NOMO-1 (cell line): ENCODE results near the gene SLC12A9.
A peak's percentile ranks its signal among the peaks of the same experiment; 100 is the strongest.
"Not testable (repeated sequence)": the region's sequence is repeated elsewhere in the genome, so short reads cannot be mapped to it uniquely, and the experiment has no call there.

Experiments
- DNase-seq, 2 experiments: peaks; one replicate each; lab custom pipeline; 2025; ENCODE audit not compliant: unreplicated experiment in 2 of 2; lab: John Stamatoyannopoulos, UW

SLC12A9 gene, protein sequence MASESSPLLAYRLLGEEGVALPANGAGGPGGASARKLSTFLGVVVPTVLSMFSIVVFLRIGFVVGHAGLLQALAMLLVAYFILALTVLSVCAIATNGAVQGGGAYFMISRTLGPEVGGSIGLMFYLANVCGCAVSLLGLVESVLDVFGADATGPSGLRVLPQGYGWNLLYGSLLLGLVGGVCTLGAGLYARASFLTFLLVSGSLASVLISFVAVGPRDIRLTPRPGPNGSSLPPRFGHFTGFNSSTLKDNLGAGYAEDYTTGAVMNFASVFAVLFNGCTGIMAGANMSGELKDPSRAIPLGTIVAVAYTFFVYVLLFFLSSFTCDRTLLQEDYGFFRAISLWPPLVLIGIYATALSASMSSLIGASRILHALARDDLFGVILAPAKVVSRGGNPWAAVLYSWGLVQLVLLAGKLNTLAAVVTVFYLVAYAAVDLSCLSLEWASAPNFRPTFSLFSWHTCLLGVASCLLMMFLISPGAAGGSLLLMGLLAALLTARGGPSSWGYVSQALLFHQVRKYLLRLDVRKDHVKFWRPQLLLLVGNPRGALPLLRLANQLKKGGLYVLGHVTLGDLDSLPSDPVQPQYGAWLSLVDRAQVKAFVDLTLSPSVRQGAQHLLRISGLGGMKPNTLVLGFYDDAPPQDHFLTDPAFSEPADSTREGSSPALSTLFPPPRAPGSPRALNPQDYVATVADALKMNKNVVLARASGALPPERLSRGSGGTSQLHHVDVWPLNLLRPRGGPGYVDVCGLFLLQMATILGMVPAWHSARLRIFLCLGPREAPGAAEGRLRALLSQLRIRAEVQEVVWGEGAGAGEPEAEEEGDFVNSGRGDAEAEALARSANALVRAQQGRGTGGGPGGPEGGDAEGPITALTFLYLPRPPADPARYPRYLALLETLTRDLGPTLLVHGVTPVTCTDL

GRCh38 chr7:100852048-100852872 is at the start of gene SLC12A9:
SLC12A9 (plus strand) TSS chr7:100852713; CDS start chr7:100854198, 1,485 bp downstream.
- peak; percentile 93 to 98 for DNase-seq

GRCh38 chr7:100802951-100803350 is 49.6 kb upstream of the SLC12A9 start:
- DNase-seq: no peak

GRCh38 chr7:100803398-100804161 is 48.9 kb upstream of the SLC12A9 start:
- DNase-seq: peak; percentile 94 to 95

DNA sequence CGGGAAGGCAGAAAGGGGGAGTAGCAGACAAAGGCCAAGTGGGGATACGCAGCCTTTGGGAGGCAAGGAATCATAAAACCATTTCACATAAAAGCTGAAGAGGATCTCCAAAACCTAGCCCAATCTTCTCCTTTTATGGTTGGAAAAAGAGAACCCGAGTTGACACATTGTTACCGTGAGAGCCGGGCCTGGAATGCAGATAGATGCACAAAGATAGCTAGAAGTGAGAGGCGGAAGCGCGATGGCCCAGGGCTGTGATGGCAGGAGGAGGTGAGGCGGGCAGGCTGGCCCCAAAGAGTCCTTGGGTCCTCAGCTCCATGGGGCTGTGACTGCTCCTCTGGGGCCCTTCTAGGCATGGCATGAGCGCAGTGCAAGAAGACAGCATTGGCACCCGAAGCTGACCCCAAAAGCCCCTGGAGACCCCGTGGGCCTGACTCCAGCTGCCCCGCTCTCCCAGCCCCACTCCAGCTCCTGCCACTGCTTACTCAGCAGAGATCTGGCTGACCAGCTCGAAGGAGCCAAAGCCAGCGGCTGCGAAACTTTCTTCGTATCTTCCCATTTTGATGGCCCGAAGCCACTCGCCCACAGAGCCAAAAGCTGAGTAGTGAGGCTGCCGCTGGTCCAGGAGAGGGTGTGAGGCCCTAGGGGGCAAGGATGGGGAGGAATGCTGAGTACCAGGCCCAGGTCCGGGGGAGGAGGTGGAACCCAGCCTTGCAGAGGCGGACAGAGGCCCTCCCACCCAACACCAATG is 47.7 kb upstream of the SLC12A9 start:
- no peak for DNase-seq

DNA sequence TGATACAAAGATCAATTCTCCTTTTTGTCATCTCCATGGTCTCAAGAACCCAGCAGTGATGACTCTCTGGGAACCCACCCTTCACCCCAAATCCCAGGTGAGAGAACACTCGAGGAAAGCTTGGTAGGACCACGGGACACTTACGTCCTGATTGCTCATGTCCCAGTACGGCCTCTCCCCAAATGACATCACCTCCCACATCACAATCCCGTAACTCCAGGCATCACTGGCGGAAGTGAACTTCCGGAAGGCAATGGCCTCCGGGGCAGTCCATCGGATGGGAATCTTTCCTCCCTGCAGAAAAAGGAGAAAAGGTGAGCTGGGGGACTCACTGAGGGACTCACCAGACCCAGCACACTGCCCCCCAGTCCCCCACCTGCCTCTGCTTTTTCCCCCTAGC is 46.2 kb upstream of the SLC12A9 start:
- DNase-seq: no peak

- not testable (repeated sequence) for DNase-seq
Measured at GRCh38 chr7:100806883-100807282, 45.6 kb upstream of the SLC12A9 start.

GRCh38 chr7:100808354-100808875 is 44.1 kb upstream of the SLC12A9 start:
- no peak for DNase-seq

GRCh38 chr7:100811480-100811879 is 41.0 kb upstream of the SLC12A9 start:
- no peak for DNase-seq

DNA sequence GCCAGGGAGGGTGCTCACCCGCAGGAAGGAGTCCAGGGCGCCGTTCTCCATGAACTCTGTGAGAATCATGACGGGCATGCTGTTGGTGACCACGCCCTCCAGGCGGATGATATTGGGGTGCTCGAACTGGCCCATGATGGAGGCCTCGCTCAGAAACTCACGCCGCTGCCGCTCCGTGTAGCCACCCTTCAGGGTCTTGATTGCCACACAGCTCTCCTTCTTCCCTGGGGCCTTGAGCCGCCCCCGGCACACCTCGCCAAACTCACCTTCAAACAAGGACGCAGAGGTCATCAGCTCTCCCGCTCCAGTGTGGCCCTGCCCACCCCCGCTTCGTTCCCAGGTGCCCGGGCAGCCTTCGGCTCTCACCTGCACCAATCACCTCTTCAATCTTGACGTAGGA is 39.8 kb upstream of the SLC12A9 start:
- DNase-seq: no peak

GRCh38 chr7:100816515-100816914 is 36.0 kb upstream of the SLC12A9 start:
- DNase-seq: not testable (repeated sequence)

DNA sequence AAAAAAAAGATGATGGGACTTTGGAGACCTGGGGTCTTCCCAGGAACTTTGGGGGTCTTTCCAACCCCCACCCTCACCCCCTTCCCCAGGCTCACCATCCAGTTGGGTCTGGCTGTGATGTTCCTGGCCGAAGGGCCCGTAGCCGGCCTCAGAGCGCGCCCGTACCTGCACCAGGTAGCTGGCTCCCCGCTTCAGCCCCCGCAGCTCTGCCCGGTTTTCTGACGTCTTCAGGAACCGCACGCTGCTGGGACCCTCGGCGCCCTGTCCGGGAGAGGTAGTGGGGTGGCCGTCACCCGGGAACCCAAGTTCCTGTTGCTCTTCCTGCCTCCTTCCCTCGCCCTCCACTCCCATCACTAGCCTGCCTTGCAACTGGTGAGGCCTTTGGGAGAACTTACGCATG is 35.4 kb upstream of the SLC12A9 start:
- no peak for DNase-seq

GRCh38 chr7:100818366-100818765 is 34.1 kb upstream of the SLC12A9 start:
- no peak for DNase-seq

GRCh38 chr7:100818825-100819224 is 33.7 kb upstream of the SLC12A9 start:
- no peak for DNase-seq

DNA sequence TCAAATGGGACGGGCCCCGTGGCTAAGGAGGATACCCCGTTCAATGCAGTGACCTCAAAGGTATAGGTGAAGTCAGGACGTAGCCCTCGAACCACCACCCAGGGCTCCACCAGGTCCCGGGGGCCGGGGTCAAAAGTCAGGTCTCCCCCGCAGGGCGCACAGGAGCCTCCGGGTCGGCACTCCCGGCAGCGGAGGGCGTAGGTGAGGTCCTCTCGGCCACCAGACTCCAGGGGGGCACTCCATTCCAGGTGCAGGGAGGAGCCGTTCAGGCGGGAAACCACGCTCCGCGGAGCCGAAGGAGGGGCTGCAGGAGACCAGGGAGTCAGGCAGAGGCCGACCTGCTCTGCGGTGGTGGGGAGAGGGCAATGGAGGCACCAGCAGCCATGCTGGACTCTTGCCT is 32.9 kb upstream of the SLC12A9 start:
- no peak for DNase-seq

GRCh38 chr7:100822236-100823139 is 30.0 kb upstream of the SLC12A9 start:
- DNase-seq: no peak

GRCh38 chr7:100823140-100823525 is 29.4 kb upstream of the SLC12A9 start:
- DNase-seq: no peak

- DNase-seq: no peak
Measured at GRCh38 chr7:100823534-100823933, 29.0 kb upstream of the SLC12A9 start.
